Activated CD8-positive, alpha-beta memory T cell treated with anti-CD3 and anti-CD28 coated beads, Interleukin-2, amount 10 ng/mL, durations not matched to agents 7 days and 5 days (primary cell): Measurements from ENCODE around the gene MAP4K4. TPM values are rescaled to one million over a fixed set of nuclear protein-coding genes. Genes with fewer than 3 reads are reported as not detected.

Experiments
- ATAC-seq: fragments of 150-1000 bp; cut with Tn5 transposase; one replicate; pipeline ENCODE4 v1.10.0; 2021; ENCODE audit warnings: moderate library complexity
- CTCF ChIA-PET: fragments of 350-600 bp; sonication (Branson Sonifier 250); formaldehyde crosslinking; loops from one replicate; lab custom pipeline; 2021; ENCODE audit warnings: antibody characterized with exemption; lab: Charles Lee
- DNase-seq: peaks from one replicate; pipeline ENCODE4 v3.0.0-alpha.2; 2020
- H3K27ac Mint-ChIP-seq: one replicate; pipeline ENCODE4 v1.8.0; 2021; ENCODE audit warnings: mild to moderate bottlenecking, mixed read lengths
- H3K27me3 Mint-ChIP-seq: one replicate; pipeline ENCODE4 v1.8.0; 2021; ENCODE audit warnings: mixed read lengths
- H3K36me3 Mint-ChIP-seq: one replicate; pipeline ENCODE4 v1.8.0; 2021; ENCODE audit warnings: mild to moderate bottlenecking, mixed read lengths
- H3K4me1 Mint-ChIP-seq: one replicate; pipeline ENCODE4 v1.8.0; 2021; ENCODE audit warnings: mixed read lengths
- H3K4me3 Mint-ChIP-seq: one replicate; pipeline ENCODE4 v1.8.0; 2021; ENCODE audit warnings: mild to moderate bottlenecking, moderate library complexity, mixed read lengths
- H3K9me3 Mint-ChIP-seq: one replicate; pipeline ENCODE4 v1.8.0; 2022; ENCODE audit warnings: low read depth, mixed read lengths
- total RNA-seq, 2 experiments: library from RNA; stranded (reverse); gene quantifications; one replicate each; pipeline ENCODE4 v1.2.3, GENCODE V29; 2021

MAP4K4 gene
- 10 to 100 TPM; 42.8 to 45.9 TPM for total RNA-seq

DNA sequence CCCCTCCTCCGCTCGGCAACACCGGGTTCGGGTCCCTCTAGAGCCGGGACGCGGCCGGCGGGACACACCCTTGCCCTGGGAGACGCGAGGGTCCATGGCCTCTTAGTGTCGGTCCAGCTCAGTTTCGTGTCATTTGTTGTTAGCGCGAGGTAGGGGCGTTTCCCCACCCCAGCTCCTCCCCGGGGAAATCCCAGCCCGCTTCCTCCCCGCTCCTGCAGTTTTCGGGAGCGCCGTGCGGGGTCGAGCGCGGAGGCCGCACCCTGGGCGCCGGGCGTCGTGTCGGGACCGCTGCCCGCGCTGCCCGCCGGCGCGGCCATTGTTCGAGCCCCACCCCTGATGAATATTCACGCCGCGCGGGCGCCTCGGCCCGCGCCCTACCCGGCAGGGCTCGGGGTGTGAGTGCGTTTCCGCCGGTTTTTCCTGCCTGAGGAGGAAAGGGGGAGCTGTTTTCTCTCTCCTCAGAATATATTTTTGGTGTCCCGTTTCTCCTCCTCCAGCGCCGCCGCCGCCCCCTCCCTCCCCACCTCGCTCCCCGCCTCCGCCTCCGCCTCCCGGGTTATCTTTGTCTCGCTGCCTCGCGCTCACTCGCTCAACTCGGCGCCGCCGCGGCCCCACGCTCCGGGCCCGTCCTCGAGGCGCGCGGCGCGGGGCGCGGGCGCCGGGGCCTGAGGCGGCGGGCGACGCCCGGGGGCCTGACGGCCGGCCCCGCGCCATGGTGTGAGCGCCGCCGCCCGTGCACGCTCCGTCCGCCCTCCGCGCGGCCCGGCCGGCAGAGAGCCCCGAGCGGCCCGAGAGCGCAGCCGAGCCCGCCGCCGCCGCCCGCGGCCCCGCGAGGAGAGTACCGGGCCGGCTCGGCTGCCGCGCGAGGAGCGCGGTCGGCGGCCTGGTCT is at the start of gene MAP4K4:
MAP4K4 (plus strand) TSS at position 584 of the 890 bp plus-strand sequence. CDS start 374 bp downstream, outside the sequence.
- Mint-ChIP-seq H3K36me3 (peaks cover 7% of the 10 kb centered on the region), H3K27me3 (peaks cover 16% of the 10 kb centered on the region), H3K4me3 (peak within 1 kb of the TSS; percentile 73), H3K9me3 (no peaks in the 10 kb centered on the region), H3K27ac (peak within 1 kb of the TSS; percentile 71), H3K4me1 (peaks cover 14% of the 10 kb centered on the region)
- peak; percentile 70 for ATAC-seq
- CTCF ChIA-PET: interaction anchor here (0.9 to 2.2 kb wide), 8 partner anchors 9 to 356 kb away, joined by 3 to 8 read pairs (median 4); no protein-coding TSS in a partner anchor
- peak; percentile 77 for DNase-seq

DNA sequence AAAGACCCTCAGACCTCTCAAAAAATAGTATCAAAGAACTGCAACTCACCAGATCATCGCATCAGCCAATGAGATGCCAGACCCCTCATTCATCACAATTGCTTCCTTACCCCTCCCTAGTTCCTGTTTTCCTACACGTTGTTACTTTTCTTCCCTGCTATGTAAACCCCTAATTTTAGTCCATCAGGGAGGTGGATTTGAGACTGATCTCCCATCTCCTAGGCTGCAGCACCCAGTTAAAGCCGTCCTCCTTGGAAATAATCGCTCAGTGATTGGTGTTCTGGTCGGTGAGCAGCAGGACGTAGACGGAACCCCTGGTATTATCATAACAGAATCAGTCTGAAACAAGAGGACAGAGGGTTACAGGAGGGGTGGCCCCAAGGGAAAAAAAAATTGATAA is 44.0 kb upstream of the MAP4K4 start:
- no peak for DNase-seq
- peaks cover 9% of the 10 kb centered on the region for H3K4me1 Mint-ChIP-seq
- CTCF ChIA-PET: no interaction called here
- no peaks in the 10 kb centered on the region for H3K27me3 Mint-ChIP-seq
- H3K9me3 Mint-ChIP-seq: no peaks in the 10 kb centered on the region
- no peak for ATAC-seq
- no peak overlapping the region for H3K27ac Mint-ChIP-seq
- H3K4me3 Mint-ChIP-seq: no peak overlapping the region
- H3K36me3 Mint-ChIP-seq: no peaks in the 10 kb centered on the region

DNA sequence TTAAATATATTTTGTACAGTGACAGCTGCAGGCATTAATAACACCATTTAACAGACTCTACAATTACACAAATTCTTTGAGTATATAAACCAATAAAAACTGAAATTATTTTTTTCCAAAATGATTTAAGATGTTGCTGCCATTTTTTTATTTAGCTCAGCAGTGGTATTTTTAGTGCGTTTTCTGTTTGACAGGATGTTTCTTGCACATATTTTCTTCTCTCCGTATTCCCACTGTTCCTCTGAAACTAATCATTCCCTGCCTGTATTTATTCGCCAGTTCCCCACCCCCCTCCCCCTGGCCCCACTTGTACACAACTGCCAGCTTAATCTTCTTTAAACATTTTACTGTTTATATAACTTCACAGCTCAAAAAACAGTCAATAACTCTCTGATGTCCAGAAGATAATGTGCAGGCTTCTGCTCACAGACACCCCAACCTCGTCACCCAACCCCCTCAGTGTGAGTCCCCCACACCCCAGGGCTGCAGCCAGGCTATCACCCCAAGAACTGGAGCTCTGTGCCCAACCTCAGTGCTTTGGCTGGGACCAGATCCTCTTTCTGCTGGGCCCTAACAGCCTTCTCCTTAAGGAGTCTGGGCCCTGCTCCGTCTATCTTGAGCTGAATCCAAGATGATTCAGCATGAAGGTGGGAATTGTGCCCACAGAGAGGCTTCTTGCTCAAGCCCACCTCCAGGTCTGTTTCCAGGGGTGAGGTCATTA is 41.6 kb upstream of the MAP4K4 start:
- no peaks in the 10 kb centered on the region for H3K9me3 Mint-ChIP-seq
- peaks cover 8% of the 10 kb centered on the region for H3K4me1 Mint-ChIP-seq
- CTCF ChIA-PET: interaction anchor here (1.3 kb wide), 1 partner anchor 48 kb away, joined by 4 read pairs; no protein-coding TSS in a partner anchor
- ATAC-seq: no peak
- no peaks in the 10 kb centered on the region for H3K27me3 Mint-ChIP-seq
- DNase-seq: no peak
- H3K27ac Mint-ChIP-seq: no peak overlapping the region
- H3K36me3 Mint-ChIP-seq: no peaks in the 10 kb centered on the region
- no peak overlapping the region for H3K4me3 Mint-ChIP-seq

- ATAC-seq (no peak), DNase-seq (no peak)
- Mint-ChIP-seq H3K27me3 (no peaks in the 10 kb centered on the region), H3K4me1 (no peaks in the 10 kb centered on the region), H3K4me3 (no peak overlapping the region), H3K27ac (no peak overlapping the region), H3K36me3 (no peaks in the 10 kb centered on the region), H3K9me3 (no peaks in the 10 kb centered on the region)
- CTCF ChIA-PET: no interaction called here
Observed at GRCh38 chr2:101657787-101658186, 39.7 kb upstream of the MAP4K4 start.

- no peak for DNase-seq
- no peak for ATAC-seq
- CTCF ChIA-PET: no interaction called here
- Mint-ChIP-seq H3K27me3 (no peaks in the 10 kb centered on the region), H3K4me1 (no peaks in the 10 kb centered on the region), H3K9me3 (no peaks in the 10 kb centered on the region), H3K4me3 (no peak overlapping the region), H3K36me3 (no peaks in the 10 kb centered on the region), H3K27ac (no peak overlapping the region)
Observed at GRCh38 chr2:101658387-101658786, 39.1 kb upstream of the MAP4K4 start.

- H3K9me3 Mint-ChIP-seq: no peaks in the 10 kb centered on the region
- CTCF ChIA-PET: no interaction called here
Observed at GRCh38 chr2:101665312-101665711, 32.2 kb upstream of the MAP4K4 start.

DNA sequence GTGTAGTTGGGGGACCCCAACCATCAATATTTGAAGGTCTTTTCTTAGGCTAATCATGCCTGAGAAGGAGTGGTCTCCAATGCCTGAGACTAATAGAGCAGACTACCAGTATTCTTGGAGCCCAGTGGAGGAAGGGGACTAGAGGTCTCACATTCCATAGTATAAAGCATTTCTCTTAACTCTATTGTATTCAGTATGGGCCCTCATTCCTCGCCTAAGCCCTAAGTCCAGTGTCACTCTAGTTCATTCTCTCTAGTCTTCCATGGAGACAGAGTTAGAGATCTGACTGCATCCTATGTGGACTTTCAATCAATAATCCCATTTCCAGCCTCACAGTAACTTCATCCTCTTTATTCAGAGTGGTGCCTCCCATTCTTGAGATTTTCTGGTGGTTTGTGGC is 29.7 kb upstream of the MAP4K4 start:
- H3K4me1 Mint-ChIP-seq: no peaks in the 10 kb centered on the region
- ATAC-seq: no peak
- H3K27ac Mint-ChIP-seq: no peak overlapping the region
- H3K27me3 Mint-ChIP-seq: no peaks in the 10 kb centered on the region
- CTCF ChIA-PET: interaction anchor here (1.4 kb wide), 1 partner anchor 249 kb away, joined by 3 read pairs; no protein-coding TSS in a partner anchor
- peaks cover 10% of the 10 kb centered on the region for H3K36me3 Mint-ChIP-seq
- peaks cover 7% of the 10 kb centered on the region for H3K9me3 Mint-ChIP-seq
- no peak for DNase-seq
- no peak overlapping the region for H3K4me3 Mint-ChIP-seq

More at GRCh38 chr2:101665312-101665711, 32.2 kb upstream of the MAP4K4 start:
- DNase-seq: no peak
- Mint-ChIP-seq H3K27me3 (no peaks in the 10 kb centered on the region), H3K4me1 (no peaks in the 10 kb centered on the region), H3K36me3 (peaks cover under 1% of the 10 kb centered on the region), H3K4me3 (no peak overlapping the region), H3K27ac (no peak overlapping the region)
- no peak for ATAC-seq

DNA sequence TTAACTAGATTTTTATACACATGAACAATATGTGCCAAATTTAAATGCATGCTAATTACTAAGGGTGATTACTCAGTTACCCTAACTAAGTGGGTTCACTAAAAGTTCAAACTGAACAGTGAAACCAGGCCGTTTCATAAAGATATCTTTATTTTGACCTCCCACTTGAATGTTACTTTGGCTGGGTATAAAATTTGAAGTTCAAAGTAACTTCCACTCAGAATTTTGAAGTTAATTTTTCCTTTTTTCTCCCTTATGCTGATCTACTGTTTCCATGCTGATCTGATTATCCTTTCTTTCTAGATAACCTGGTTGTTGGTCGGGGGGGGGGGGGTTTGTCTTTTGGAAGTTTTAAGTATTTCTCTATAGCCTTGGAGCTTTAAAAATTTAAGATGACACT is 25.5 kb upstream of the MAP4K4 start:
- H3K27me3 Mint-ChIP-seq: no peaks in the 10 kb centered on the region
- CTCF ChIA-PET: interaction anchor here (1.0 kb wide), 1 partner anchor 17 kb away, joined by 3 read pairs; no protein-coding TSS in a partner anchor
- ATAC-seq: no peak

DNA sequence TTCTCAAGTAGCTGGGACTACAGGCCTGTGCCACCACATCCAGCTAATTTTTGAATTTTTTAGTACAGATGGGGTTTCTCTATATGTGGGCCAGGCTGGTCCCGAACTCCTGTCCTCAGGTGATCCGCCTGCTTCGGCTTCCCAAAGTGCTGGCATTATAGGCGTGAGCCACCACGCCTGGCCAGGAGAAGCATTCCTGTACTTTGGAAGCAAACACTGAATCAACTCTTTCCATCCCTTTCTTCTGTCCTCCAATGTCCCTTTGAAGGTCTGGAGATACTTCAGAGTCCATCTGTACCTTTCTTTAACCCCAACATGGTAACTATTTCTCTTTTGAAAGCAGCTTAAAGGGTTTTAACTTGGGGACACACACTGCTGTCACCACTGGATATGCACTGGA is 23.6 kb upstream of the MAP4K4 start:
- peaks cover 7% of the 10 kb centered on the region for H3K9me3 Mint-ChIP-seq
- H3K27ac Mint-ChIP-seq: no peak overlapping the region
- H3K27me3 Mint-ChIP-seq: no peaks in the 10 kb centered on the region
- CTCF ChIA-PET: no interaction called here
- no peak for ATAC-seq
- no peak overlapping the region for H3K4me3 Mint-ChIP-seq
- H3K4me1 Mint-ChIP-seq: peaks cover 4% of the 10 kb centered on the region
- no peak for DNase-seq
- H3K36me3 Mint-ChIP-seq: peaks cover 10% of the 10 kb centered on the region

More for the DNA sequence above, 25.5 kb upstream of the MAP4K4 start:
- Mint-ChIP-seq H3K4me3 (no peak overlapping the region), H3K9me3 (peaks cover 7% of the 10 kb centered on the region), H3K27ac (no peak overlapping the region), H3K4me1 (peaks cover 4% of the 10 kb centered on the region), H3K36me3 (peaks cover 10% of the 10 kb centered on the region)
- no peak for DNase-seq

DNA sequence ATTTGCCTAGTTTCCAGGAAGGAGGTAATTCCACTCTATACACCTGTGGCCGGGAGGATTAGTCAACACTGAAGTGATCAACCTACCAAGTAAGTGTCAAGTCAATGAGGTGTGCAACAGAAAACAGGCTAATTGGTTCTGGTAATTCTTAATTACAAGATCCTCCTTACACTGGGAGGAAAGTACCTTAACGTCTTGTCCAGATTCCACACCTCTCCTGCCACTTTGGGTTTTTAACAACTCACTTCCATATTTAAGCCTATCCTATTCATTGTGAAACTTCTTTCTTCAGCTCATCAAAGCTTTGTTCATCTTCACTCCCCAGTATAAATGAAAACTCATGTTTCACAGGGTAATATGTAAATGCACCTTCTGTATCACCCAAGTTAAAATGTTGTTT is 22.0 kb upstream of the MAP4K4 start:
- Mint-ChIP-seq H3K36me3 (peaks cover 8% of the 10 kb centered on the region), H3K27ac (no peak overlapping the region), H3K4me3 (no peak overlapping the region), H3K9me3 (peaks cover 7% of the 10 kb centered on the region), H3K4me1 (peaks cover 4% of the 10 kb centered on the region), H3K27me3 (no peaks in the 10 kb centered on the region)
- CTCF ChIA-PET: no interaction called here
- ATAC-seq: no peak
- DNase-seq: no peak

DNA sequence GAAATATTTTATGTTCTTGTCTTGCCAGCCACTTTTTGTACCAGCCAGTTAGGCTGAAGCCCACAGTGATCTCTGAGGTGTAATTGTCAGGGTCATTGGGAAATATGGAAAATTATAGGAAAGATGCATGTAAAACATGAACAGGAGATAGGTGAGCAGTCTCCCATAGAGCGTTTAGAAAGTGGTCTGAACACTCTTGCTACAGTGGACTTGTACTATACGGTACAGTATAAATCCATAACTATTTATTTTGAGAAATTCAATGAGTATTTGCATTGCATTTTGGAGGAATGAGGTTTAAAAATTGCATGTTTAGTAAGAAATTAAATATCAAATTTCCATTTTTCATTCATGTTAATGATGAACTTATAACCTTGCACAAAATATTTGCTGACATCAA is 20.8 kb upstream of the MAP4K4 start:
- H3K4me1 Mint-ChIP-seq: peaks cover 4% of the 10 kb centered on the region
- ATAC-seq (no peak), DNase-seq (no peak)
- CTCF ChIA-PET: no interaction called here
- H3K27ac Mint-ChIP-seq: no peak overlapping the region
- H3K9me3 Mint-ChIP-seq: peaks cover 5% of the 10 kb centered on the region
- no peak overlapping the region for H3K4me3 Mint-ChIP-seq
- H3K27me3 Mint-ChIP-seq: no peaks in the 10 kb centered on the region
- peaks cover 5% of the 10 kb centered on the region for H3K36me3 Mint-ChIP-seq

DNA sequence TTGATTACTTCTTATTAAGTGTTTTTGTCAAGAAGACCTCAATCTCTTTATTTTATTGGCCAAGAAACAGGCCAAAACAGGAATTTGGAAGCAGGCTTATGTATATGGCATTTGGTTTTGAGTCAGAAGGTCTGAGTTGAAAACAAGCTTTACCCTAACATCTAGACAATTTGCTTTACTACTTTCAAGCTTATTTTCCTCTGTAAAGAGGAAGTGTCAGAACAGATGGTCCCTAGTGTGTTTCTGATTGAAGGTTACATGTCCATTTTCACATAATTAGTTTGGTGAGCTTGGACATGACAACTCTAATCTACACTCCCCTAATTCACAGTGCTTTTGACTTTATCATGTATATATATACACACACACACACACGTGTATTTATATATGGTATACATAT is 19.8 kb upstream of the MAP4K4 start:
- DNase-seq (no peak), ATAC-seq (no peak)
- peaks cover 4% of the 10 kb centered on the region for H3K4me1 Mint-ChIP-seq
- no peaks in the 10 kb centered on the region for H3K36me3 Mint-ChIP-seq
- no peaks in the 10 kb centered on the region for H3K27me3 Mint-ChIP-seq
- no peak overlapping the region for H3K4me3 Mint-ChIP-seq
- CTCF ChIA-PET: no interaction called here
- no peaks in the 10 kb centered on the region for H3K9me3 Mint-ChIP-seq
- no peak overlapping the region for H3K27ac Mint-ChIP-seq

GRCh38 chr2:101678379-101678778 is 19.1 kb upstream of the MAP4K4 start:
- ATAC-seq (no peak), DNase-seq (no peak)
- H3K27me3 Mint-ChIP-seq: no peaks in the 10 kb centered on the region
- H3K4me3 Mint-ChIP-seq: no peak overlapping the region
- no peaks in the 10 kb centered on the region for H3K36me3 Mint-ChIP-seq
- peaks cover 4% of the 10 kb centered on the region for H3K4me1 Mint-ChIP-seq
- CTCF ChIA-PET: no interaction called here
- H3K9me3 Mint-ChIP-seq: no peaks in the 10 kb centered on the region
- no peak overlapping the region for H3K27ac Mint-ChIP-seq
